Activated gamma-delta T cell treated with Interleukin-2 at 50 U/mL for 16 hours (primary cell): ENCODE data around the gene ZNF43.
"Not testable (repeated sequence)": the region's sequence is repeated elsewhere in the genome, so short reads cannot be mapped to it uniquely, and the experiment has no call there.

Source experiments
- DNase-seq: peaks from one replicate; pipeline ENCODE4 v3.0.0-alpha.2; 2020

The ZNF43 gene

GRCh38 chr19:21789466-21790085 lies 46.4 kb downstream of the ZNF43 start:
- no peak for DNase-seq

DNA sequence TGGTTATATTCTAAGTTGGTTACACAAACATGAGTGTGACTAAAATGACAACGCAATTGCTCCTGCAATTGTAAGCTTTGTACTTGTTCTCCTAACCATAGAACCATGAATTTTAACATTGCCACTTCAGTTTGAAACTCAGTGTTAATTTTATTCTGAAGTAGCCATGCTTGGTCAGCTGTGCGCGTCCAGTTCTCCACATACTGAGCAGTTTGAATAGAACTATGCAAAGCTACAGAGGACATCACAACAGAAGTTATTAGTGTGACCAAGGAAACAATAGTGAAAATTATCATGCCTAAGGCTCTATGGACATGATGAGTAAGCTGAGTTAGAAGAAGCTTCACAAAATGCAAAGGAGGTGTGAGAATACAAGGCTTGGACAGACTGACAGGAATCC lies 49.0 kb downstream of the ZNF43 start:
- no peak for DNase-seq

- DNase-seq, result not testable (repeated sequence)
These were observed 60.2 kb downstream of the ZNF43 start for GRCh38 chr19:21775792-21776191.

GRCh38 chr19:21767065-21767800 lies 68.7 kb downstream of the ZNF43 start, which contains the start of gene ZNF100:
ZNF100 (minus strand) TSS chr19:21767579; CDS start chr19:21767429, 150 bp downstream.
- DNase-seq, result peak; percentile 83

- DNase-seq, result not testable (repeated sequence)
These were observed 69.3 kb downstream of the ZNF43 start for GRCh38 chr19:21766705-21767064.

DNA sequence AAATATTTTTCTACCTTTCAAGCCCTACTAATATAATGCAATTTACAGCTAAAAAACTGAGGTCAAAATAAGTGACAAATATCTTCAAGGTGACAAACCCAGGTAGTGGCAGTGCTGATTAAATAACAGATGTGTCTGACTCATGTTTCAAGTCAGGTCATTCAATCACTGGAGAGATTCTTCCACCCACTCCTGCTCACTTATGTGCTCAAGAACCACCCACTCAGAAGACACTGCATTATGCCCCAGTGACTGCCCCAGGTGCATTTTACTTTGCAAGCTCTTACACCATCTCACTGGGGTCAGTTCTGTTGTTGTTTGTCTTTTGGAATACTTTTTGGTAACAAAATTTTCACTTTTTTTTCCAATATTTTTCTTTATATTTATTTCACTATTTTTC lies 70.8 kb downstream of the ZNF43 start:
- no peak for DNase-seq

DNA sequence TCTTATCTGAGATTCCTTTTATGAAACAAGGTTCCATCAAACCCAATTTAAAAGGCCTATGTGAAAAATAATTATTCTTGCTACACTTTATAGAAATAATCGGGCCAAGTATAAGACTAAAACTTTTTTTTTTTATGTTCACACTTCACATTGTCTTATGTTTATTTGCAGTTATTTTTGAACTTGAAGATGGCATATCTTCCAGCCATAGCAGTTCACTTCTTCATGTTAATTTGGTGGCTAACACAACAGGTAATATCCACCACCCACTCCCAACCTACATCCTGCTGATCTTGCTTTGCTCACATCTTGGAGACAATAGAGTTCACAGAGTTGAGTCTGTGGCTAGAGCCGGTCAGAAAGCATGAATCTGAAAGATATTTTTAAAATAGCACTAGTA lies 74.4 kb downstream of the ZNF43 start:
- DNase-seq, result not testable (repeated sequence)

- DNase-seq, result no peak
These were observed 77.7 kb downstream of the ZNF43 start for GRCh38 chr19:21758296-21758695.

DNA sequence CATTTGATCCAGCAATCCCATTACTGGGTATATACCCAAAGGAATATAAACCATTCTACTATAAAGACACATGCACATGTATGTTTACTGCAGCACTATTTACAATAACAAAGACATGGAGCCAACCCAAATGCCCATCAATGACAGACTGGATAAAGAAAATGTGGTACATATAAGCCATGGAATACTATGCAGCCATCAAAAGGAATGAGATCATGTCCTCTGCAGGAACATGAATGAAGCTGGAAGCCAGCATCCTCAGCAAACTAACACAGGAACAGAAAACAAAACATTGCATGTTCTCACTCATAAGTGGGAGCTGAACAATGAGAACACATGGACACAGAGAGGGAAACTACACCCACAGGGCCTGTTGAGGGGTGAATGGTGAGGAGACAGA lies 80.4 kb downstream of the ZNF43 start:
- not testable (repeated sequence) for DNase-seq
